HepG2 (cell line): ENCODE data around the gene MTRR. TPM values are rescaled to one million over a fixed set of nuclear protein-coding genes. Genes with fewer than 3 reads are reported as not detected.

Experiments
- HDAC1 ChIP-seq: sonication (generic); formaldehyde crosslinking; IDR thresholded peaks from 2 replicates; pipeline ENCODE4 v1.5.1; 2020; ENCODE audit warnings: mild to moderate bottlenecking, missing genetic modification reagents
- KDM3A ChIP-seq: IDR thresholded peaks from 2 replicates; pipeline ENCODE4 v1.6.1; 2018; ENCODE audit warnings: low read depth, missing compliant biosample characterization
- MEIS2 ChIP-seq: sonication (generic); formaldehyde crosslinking; IDR thresholded peaks from 2 replicates; pipeline ENCODE4 v1.9.0; 2021; ENCODE audit warnings: mild to moderate bottlenecking, missing genetic modification reagents
- PHF8 ChIP-seq: sonication (generic); formaldehyde crosslinking; IDR thresholded peaks from 2 replicates; pipeline ENCODE4 v1.5.0; 2020; ENCODE audit warnings: missing genetic modification reagents
- RBM22 ChIP-seq: fragments of 200-400 bp; formaldehyde crosslinking; optimal IDR thresholded peaks from 2 replicates; pipeline ENCODE3; 2017; ENCODE audit warnings: mild to moderate bottlenecking, low read length, moderate library complexity
- RFXAP ChIP-seq: sonication (generic); formaldehyde crosslinking; IDR thresholded peaks from 2 replicates; pipeline ENCODE4 v1.4.0; 2020; ENCODE audit warnings: missing genetic modification reagents, borderline replicate concordance
- SALL1 ChIP-seq: sonication (generic); formaldehyde crosslinking; IDR thresholded peaks from 2 replicates; pipeline ENCODE4 v1.8.0; 2022; ENCODE audit warnings: mild to moderate bottlenecking, missing genetic modification reagents
- SMAD1 ChIP-seq: sonication (generic); formaldehyde crosslinking; IDR thresholded peaks from 2 replicates; pipeline ENCODE4 v1.4.0; 2020; ENCODE audit warnings: missing genetic modification reagents, low read depth, mild to moderate bottlenecking, borderline replicate concordance
- TBX2 ChIP-seq: sonication (generic); formaldehyde crosslinking; IDR thresholded peaks from 2 replicates; pipeline ENCODE4 v1.5.0; 2020; ENCODE audit warnings: missing genetic modification reagents, mild to moderate bottlenecking, borderline replicate concordance
- ZFX ChIP-seq: sonication (generic); formaldehyde crosslinking; IDR thresholded peaks from 2 replicates; pipeline ENCODE4 v1.4.0; 2020; ENCODE audit warnings: mild to moderate bottlenecking, low read depth, missing genetic modification reagents, moderate library complexity
- ZNF274 ChIP-seq: sonication (generic); formaldehyde crosslinking; IDR thresholded peaks from 2 replicates; pipeline ENCODE4 v1.5.1; 2020; ENCODE audit warnings: mild to moderate bottlenecking, missing genetic modification reagents
- ZNF556 ChIP-seq: sonication (generic); formaldehyde crosslinking; IDR thresholded peaks from 2 replicates; pipeline ENCODE4 v1.4.0; 2020; ENCODE audit warnings: mild to moderate bottlenecking, missing genetic modification reagents, borderline replicate concordance
- ZNF609 ChIP-seq: sonication (generic); formaldehyde crosslinking; IDR thresholded peaks from 2 replicates; pipeline ENCODE4 v1.4.0; 2020; ENCODE audit warnings: mild to moderate bottlenecking, missing genetic modification reagents, borderline replicate concordance
- ZNF777 ChIP-seq: sonication (generic); formaldehyde crosslinking; IDR thresholded peaks from 2 replicates; pipeline ENCODE4 v1.4.0; 2020; ENCODE audit warnings: missing genetic modification reagents
- ZZZ3 ChIP-seq: sonication (generic); formaldehyde crosslinking; IDR thresholded peaks from 2 replicates; pipeline ENCODE4 v1.4.0; 2020; ENCODE audit warnings: missing genetic modification reagents, mild to moderate bottlenecking, borderline replicate concordance
- polyA plus RNA-seq, 8 experiments: library from polyadenylated mRNA; depleted of rRNA in 3 of 8; stranded (reverse) in 7 of 8; unstranded in 1 of 8; fragments of >200 nt; fragmentation: Illumina TruSeq in 4 of 8; extraction: Trizol in 4 of 8; gene quantifications; 2 replicates each; pipeline versions ENCODE4 v1.2.1 to v1.2.3, GENCODE V29; 2011 to 2016; ENCODE audit warnings: low read depth in 4 of 8, missing spikeins in 1 of 8, mixed read lengths in 1 of 8; ENCODE audit not compliant: insufficient read depth in 1 of 8
- total RNA-seq, 5 experiments: library from RNA; depleted of rRNA; stranded (reverse); fragments of >200 nt; fragmentation: Illumina TruSeq; extraction: Trizol; gene quantifications; 2 replicates each; pipeline ENCODE4 v1.2.3, GENCODE V29; 2016; ENCODE audit warnings: low read depth in 1 of 5
- TF ChIP-seq, protein P1 (sequence below): sonication (generic); formaldehyde crosslinking; IDR thresholded peaks from 2 replicates; pipeline ENCODE4 v1.5.0; 2020; ENCODE audit warnings: mild to moderate bottlenecking, missing genetic modification reagents, borderline replicate concordance
- TF ChIP-seq, protein P2 (sequence below): sonication (generic); formaldehyde crosslinking; IDR thresholded peaks from 2 replicates; pipeline ENCODE4 v1.9.0; 2022; ENCODE audit warnings: missing genetic modification reagents, mild to moderate bottlenecking, borderline replicate concordance

MTRR gene
- total and polyA plus RNA-seq, 2 of the 13 experiments (the other 11 are each of a cell fraction or from before 2014, with no cell fraction given), result 39.2 to 59.2 TPM

DNA sequence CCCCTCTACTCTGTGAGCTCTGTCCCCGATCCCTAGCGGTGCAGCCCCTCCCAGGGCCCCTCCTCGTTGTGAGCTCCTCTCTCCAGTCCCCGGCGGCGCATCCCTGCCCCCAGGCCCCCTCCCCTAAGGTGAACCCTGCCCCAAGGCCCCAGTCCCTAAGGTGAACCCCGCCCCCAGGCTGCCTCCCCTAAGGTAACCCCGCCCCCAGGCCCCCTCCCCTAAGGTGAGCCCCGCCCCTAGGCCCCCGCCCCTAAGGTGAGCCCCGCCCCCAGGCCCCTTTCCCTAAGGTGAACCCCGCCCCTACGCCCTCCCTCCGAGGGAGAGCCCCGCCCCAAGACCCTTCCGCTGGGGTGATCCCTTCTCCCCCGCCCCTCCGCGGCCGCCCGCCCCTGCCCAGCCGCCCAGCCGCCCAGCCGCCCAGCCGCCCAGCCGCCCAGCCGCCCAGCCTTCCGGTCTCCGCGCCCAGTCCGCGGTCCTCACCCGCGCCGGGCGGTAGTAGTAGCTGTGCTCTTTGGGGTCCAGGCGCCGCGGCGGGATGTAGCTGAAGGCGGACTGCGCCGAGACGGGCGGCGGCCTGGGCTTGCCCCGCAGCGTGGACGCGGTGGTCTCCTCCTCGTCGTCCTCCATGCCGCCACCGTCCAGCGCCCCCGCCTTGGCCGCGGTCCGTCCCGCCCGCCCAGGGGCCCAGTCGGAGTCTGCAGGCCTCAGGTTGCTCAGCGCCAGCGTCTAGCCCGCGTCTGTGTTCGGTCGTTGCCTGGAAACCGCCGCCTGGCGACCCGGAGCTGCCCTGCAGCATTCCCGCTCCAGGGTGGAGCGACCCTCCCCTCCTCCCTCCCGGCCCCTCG is 18.3 kb upstream of the MTRR start, which contains the start of gene CFAP90 (continued):
- TF ChIP-seq ZNF609 (CRISPR knock-in tag) (peak; percentile 27; the same call in 1 of the 2 replicates), PHF8 (CRISPR knock-in tag) (peak; percentile 56; the same call in 1 of the 2 replicates), ZNF777 (CRISPR knock-in tag) (peak; percentile 71), ZZZ3 (CRISPR knock-in tag) (peak; percentile 44; the same call in 1 of the 2 replicates), HDAC1 (peak; percentile 68; the same call in 1 of the 2 replicates), RBM22 (peak; percentile 49), MEIS2 (CRISPR knock-in tag) (0 out of 2 replicates have a peak, but pooled peaks have one; percentile 40), ZNF556 (CRISPR knock-in tag) (0 out of 2 replicates have a peak, but pooled peaks have one; percentile 22), SMAD1 (CRISPR knock-in tag) (peak; percentile 69; the same call in 1 of the 2 replicates), ZNF274 (CRISPR knock-in tag) (no peak), TBX2 (CRISPR knock-in tag) (no peak), ZFX (peak; percentile 92), RFXAP (CRISPR knock-in tag) (no peak), KDM3A (CRISPR knock-in tag) (0 out of 2 replicates have a peak, but pooled peaks have one; percentile 40), SALL1 (peak; percentile 41; the same call in 1 of the 2 replicates)
- TF ChIP-seq, protein P1, sequence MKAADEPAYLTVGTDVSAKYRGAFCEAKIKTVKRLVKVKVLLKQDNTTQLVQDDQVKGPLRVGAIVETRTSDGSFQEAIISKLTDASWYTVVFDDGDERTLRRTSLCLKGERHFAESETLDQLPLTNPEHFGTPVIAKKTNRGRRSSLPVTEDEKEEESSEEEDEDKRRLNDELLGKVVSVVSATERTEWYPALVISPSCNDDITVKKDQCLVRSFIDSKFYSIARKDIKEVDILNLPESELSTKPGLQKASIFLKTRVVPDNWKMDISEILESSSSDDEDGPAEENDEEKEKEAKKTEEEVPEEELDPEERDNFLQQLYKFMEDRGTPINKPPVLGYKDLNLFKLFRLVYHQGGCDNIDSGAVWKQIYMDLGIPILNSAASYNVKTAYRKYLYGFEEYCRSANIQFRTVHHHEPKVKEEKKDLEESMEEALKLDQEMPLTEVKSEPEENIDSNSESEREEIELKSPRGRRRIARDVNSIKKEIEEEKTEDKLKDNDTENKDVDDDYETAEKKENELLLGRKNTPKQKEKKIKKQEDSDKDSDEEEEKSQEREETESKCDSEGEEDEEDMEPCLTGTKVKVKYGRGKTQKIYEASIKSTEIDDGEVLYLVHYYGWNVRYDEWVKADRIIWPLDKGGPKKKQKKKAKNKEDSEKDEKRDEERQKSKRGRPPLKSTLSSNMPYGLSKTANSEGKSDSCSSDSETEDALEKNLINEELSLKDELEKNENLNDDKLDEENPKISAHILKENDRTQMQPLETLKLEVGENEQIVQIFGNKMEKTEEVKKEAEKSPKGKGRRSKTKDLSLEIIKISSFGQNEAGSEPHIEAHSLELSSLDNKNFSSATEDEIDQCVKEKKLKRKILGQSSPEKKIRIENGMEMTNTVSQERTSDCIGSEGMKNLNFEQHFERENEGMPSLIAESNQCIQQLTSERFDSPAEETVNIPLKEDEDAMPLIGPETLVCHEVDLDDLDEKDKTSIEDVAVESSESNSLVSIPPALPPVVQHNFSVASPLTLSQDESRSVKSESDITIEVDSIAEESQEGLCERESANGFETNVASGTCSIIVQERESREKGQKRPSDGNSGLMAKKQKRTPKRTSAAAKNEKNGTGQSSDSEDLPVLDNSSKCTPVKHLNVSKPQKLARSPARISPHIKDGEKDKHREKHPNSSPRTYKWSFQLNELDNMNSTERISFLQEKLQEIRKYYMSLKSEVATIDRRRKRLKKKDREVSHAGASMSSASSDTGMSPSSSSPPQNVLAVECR (CRISPR knock-in tag), result peak; percentile 93
- TF ChIP-seq, protein P2, sequence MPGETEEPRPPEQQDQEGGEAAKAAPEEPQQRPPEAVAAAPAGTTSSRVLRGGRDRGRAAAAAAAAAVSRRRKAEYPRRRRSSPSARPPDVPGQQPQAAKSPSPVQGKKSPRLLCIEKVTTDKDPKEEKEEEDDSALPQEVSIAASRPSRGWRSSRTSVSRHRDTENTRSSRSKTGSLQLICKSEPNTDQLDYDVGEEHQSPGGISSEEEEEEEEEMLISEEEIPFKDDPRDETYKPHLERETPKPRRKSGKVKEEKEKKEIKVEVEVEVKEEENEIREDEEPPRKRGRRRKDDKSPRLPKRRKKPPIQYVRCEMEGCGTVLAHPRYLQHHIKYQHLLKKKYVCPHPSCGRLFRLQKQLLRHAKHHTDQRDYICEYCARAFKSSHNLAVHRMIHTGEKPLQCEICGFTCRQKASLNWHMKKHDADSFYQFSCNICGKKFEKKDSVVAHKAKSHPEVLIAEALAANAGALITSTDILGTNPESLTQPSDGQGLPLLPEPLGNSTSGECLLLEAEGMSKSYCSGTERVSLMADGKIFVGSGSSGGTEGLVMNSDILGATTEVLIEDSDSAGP (CRISPR knock-in tag), result 0 out of 2 replicates have a peak, but pooled peaks have one; percentile 22
